IMR-90 (cell line): Measurements from ENCODE around the gene MTM1.

ENCODE experiments used
- MAZ ChIP-seq: IDR thresholded peaks from 2 replicates; pipeline ENCODE4 v1.6.1; 2012; ENCODE audit warnings: low read depth, mild to moderate bottlenecking, low read length, improper control_type of control experiment, moderate library complexity, borderline replicate concordance
- MXI1 ChIP-seq: IDR thresholded peaks from 2 replicates; pipeline ENCODE4 v1.6.1; 2012; ENCODE audit warnings: low read depth, mild to moderate bottlenecking, low read length, moderate library complexity, borderline replicate concordance
- POLR2A ChIP-seq: IDR thresholded peaks from 2 replicates; pipeline ENCODE4 v1.6.1; 2012; ENCODE audit warnings: mild to moderate bottlenecking, low read depth, low read length
- RAD21 ChIP-seq: IDR thresholded peaks from 2 replicates; pipeline ENCODE4 v1.6.1; 2012; ENCODE audit warnings: low read length, improper control_type of control experiment
- RFX5 ChIP-seq: IDR thresholded peaks from 2 replicates; pipeline ENCODE4 v1.8.0; 2012; ENCODE audit warnings: low read depth, mild to moderate bottlenecking, low read length, moderate library complexity
- SMC3 ChIP-seq: fragments of 150-350 bp; IDR thresholded peaks from 2 replicates; pipeline ENCODE4 v1.6.1; 2016; ENCODE audit warnings: low read depth, mild to moderate bottlenecking, antibody characterized with exemption, low read length, moderate library complexity
- USF2 ChIP-seq: fragments of 150-350 bp; IDR thresholded peaks from 2 replicates; pipeline ENCODE4 v1.6.1; 2017; ENCODE audit warnings: mild to moderate bottlenecking, antibody characterized with exemption, low read length, low read depth
- TF ChIP-seq, protein P1 (sequence below): conservative IDR thresholded peaks from 2 replicates; pipeline ENCODE4 v1.5.1; 2012; ENCODE audit warnings: mild to moderate bottlenecking, low read depth, low read length, improper control_type of control experiment

DNA sequence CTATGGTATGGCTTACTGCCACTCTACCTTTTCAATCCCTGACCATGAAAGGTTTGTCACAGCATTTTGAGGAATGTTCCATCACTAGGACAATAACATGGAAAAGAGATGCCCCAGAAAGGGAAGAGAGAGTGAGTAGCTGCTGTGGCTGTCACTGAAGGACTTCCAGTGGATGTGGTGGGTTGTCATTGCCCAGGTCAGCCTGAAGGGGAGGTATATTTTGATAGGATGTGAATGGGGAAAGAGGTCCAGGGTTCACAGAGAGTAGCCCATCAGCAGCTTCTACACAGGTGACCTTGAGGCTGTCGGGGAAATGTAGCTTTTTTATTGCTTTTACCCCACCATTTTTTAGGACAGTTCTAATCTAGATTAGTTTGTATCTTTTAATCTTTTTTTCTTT lies 30.8 kb downstream of the MTM1 start:
- TF ChIP-seq RFX5 (no peak), POLR2A (no peak), MAZ (no peak), USF2 (no peak), RAD21 (no peak), MXI1 (no peak), SMC3 (no peak)
- TF ChIP-seq, protein P1, sequence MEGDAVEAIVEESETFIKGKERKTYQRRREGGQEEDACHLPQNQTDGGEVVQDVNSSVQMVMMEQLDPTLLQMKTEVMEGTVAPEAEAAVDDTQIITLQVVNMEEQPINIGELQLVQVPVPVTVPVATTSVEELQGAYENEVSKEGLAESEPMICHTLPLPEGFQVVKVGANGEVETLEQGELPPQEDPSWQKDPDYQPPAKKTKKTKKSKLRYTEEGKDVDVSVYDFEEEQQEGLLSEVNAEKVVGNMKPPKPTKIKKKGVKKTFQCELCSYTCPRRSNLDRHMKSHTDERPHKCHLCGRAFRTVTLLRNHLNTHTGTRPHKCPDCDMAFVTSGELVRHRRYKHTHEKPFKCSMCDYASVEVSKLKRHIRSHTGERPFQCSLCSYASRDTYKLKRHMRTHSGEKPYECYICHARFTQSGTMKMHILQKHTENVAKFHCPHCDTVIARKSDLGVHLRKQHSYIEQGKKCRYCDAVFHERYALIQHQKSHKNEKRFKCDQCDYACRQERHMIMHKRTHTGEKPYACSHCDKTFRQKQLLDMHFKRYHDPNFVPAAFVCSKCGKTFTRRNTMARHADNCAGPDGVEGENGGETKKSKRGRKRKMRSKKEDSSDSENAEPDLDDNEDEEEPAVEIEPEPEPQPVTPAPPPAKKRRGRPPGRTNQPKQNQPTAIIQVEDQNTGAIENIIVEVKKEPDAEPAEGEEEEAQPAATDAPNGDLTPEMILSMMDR = no peak
